Measurements from ENCODE around the gene LGR4. TPM values are rescaled to one million over a fixed set of nuclear protein-coding genes. Genes with fewer than 3 reads are reported as not detected.

LGR4 gene
- total RNA-seq, 2 donors from 2014 or later = 0.05 to 0.30 TPM

DNA sequence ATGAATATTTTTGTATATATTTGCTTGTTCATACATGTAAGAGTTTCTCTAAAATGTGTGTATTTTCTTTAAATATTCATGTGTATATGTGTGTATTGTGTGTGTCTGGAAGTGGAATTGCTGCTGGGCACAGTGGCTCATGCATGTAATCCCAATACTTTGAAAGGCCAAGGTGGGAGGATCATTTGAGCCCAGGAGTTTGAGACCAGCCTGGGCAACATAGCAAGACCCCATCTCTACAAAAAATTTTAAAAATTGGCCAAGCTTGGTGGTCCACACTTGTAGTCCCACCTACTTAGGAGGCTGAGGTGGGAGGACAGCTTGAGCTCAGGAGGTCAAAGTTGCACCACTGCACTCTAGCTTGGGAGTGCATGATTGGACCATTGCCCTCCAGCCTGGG lies 4.7 kb upstream of the LGR4 start:
- Mint-ChIP-seq H3K4me3 (no peak overlapping the region), H3K9me3 (no peaks in the 10 kb centered on the region), H3K27ac (no peak overlapping the region), H3K27me3 (ENCODE audit: low read depth) (peaks cover 13% of the 10 kb centered on the region), H3K4me1 (ENCODE audit: low read depth) (peaks cover 8% of the 10 kb centered on the region), H3K36me3 (ENCODE audit: insufficient read depth in 2 of 2) (peaks cover 3% of the 10 kb centered on the region in 2 donors)
- DNase-seq (no peak), ATAC-seq (replicated peaks in 1 of 2) (no peak)

DNA sequence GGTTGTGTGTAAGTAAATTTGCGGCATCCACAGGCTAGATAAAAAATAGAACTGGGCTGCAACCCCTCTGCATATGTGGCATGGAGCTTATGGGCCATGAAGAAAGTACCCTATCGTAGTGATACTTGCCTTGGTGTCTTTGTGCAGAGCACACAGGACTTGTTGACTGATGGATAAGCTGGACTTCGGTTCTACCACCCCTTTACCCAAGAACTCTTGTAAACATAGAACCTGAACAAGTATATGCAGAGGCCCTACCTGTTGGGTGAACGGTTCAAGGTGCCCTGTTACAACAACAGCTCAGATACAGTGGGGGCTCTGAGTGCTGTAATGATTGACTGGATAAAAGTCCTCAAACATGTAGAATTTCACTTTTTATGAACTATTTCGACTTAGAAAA lies 3.0 kb upstream of the LGR4 start:
- H3K4me1 Mint-ChIP-seq (ENCODE audit: low read depth) = peaks cover 17% of the 10 kb centered on the region
- no peak overlapping the region for H3K27ac Mint-ChIP-seq
- peaks cover 3% of the 10 kb centered on the region in 2 donors for H3K36me3 Mint-ChIP-seq (ENCODE audit: insufficient read depth in 2 of 2)
- H3K27me3 Mint-ChIP-seq (ENCODE audit: low read depth) = peaks cover 23% of the 10 kb centered on the region
- ATAC-seq (replicated peaks in 1 of 2) (no peak), DNase-seq (no peak)
- H3K9me3 Mint-ChIP-seq = no peaks in the 10 kb centered on the region
- H3K4me3 Mint-ChIP-seq = no peak overlapping the region

DNA sequence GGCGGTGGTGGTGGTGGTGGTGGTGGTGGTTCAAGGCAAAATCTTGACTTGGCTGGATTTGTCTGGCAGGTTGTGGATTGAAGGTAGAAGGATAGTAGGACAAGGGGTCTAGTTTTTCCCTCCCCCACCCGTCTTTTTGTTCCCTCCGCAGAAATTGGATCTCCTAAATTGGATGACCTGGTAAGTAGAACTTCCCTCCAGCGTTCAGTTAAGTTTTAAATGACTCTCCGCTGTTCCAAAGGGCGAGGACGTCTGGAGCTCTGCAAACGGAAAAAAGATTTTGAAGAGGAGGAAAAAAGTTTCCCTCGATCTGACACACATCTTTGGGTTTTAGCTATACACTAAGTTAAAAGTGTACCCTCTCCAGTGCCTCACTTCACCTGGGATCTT lies 422 bp upstream of the LGR4 start:
- Mint-ChIP-seq H3K27ac (no peak overlapping the region), H3K36me3 (ENCODE audit: insufficient read depth in 2 of 2) (peaks cover 3% of the 10 kb centered on the region in 2 donors), H3K4me3 (peak overlapping the region; percentile 90 to 96), H3K9me3 (no peaks in the 10 kb centered on the region), H3K4me1 (ENCODE audit: low read depth) (peaks cover 17% of the 10 kb centered on the region), H3K27me3 (ENCODE audit: low read depth) (peaks cover 48% of the 10 kb centered on the region)
- DNase-seq (no peak), ATAC-seq (replicated peaks in 1 of 2) (no peak)

DNA sequence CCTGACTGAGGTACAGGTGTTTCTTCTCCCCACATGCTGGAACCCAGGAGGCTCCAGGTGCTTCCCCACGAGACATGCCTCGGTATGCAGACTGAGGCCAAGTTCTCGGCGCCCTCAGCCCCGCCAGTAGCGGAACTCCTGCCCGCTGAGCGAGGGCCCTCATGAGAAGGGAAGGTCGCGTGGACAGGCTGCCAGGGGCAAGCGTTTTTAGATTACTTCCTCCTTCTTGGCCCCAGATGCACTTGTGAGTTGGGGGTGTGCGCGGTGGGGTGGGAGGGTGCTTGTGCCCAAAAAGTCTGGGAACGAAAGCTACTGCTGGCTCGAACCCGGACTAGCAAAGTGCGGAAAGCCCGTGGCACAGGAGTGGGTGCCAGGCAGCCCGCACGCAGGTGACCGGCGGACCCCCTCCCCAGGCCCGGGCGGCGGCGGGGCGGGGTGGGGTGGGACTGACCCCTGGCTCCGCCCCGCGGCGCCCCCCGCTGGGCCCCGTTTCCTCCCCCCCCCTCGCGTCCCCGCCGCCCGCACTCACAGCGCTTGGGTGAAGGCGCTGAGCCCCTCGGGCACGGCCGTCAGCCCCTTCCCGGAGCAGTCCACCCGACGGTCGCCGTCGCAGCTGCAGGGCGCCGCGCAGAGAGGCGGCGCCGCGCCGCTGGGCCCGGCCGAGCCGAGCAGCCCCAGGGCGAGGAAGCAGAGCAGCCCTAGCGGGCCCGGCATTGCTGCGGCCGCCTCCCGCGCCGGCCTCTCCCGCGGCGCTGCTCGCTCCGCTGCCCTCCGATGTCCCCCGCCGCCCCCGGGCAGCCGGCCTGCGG lies 797 bp downstream of the LGR4 start:
- H3K36me3 Mint-ChIP-seq (ENCODE audit: insufficient read depth in 2 of 2) = peaks cover 3% of the 10 kb centered on the region in 2 donors
- peak overlapping the region; percentile 77 to 78 for H3K4me3 Mint-ChIP-seq
- H3K27me3 Mint-ChIP-seq (ENCODE audit: low read depth) = peaks cover 53% of the 10 kb centered on the region
- H3K9me3 Mint-ChIP-seq = no peaks in the 10 kb centered on the region
- H3K4me1 Mint-ChIP-seq (ENCODE audit: low read depth) = peaks cover 17% of the 10 kb centered on the region
- H3K27ac Mint-ChIP-seq = no peak overlapping the region
- peak; percentile 70 to 74 for ATAC-seq (replicated peaks in 1 of 2)
- DNase-seq = peak; percentile 15 to 16

DNA sequence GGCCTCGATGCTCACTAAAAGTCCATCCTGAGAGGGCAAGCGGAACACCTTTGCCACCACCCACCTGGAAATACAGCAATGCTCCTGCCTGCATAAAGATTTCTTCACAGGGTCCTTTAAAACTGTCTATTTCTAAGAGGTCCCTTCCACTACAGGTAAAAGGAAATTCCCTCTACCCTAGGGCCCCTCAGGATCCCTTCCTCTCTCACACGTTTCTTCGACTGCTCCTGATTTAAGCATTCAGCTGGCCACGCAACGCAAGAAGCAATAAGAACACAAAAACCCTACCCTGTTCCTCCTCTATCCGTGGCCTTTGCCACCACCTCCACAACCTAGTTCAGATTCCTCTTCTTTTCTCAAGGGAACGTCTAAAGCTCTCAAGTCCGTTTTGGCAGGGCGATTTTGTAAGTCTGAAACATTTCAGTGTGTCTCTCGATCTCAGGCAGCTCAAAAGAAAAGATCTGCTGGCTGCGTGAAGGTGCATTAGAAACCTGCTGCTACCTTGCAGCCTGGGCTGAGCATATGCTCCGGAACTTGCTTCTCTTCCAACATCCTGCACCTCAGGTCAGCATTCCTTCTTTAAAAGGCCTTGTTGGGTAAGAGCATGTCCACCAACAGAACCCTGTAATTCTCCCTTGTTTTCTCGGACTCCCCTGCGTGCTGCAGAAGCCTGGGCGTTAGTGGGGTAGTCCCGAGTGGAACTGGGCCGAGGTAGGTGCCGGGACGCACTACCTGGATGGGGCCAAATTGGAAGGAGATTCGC lies 1.6 kb downstream of the LGR4 start:
- peak in 1 of 2 donors; percentile 2 for DNase-seq
- no peaks in the 10 kb centered on the region for H3K9me3 Mint-ChIP-seq
- peaks cover 17% of the 10 kb centered on the region for H3K4me1 Mint-ChIP-seq (ENCODE audit: low read depth)
- peaks cover 3% of the 10 kb centered on the region in 2 donors for H3K36me3 Mint-ChIP-seq (ENCODE audit: insufficient read depth in 2 of 2)
- no peak for ATAC-seq (replicated peaks in 1 of 2)
- H3K4me3 Mint-ChIP-seq = peak overlapping the region; percentile 77 to 78
- H3K27ac Mint-ChIP-seq = no peak overlapping the region
- peaks cover 53% of the 10 kb centered on the region for H3K27me3 Mint-ChIP-seq (ENCODE audit: low read depth)

DNA sequence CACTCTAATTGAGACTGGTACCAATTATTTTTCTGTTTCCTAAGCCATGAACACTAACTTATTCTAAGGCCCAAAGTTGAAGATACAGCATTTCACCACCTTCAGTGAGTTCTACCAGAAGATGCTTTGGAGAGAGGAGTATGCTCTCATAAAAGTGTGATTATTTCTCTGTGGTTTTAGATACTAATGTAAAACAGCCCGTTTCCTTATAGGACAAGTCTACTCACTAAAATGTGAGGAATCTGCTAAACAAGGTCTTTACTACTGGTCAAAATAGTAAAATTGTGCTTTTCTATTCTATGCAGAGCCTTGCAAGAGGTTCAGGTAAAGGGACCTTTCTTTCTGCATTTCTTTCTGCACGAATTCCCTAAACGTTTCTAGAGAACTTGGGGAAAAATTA lies 2.4 kb downstream of the LGR4 start:
- peaks cover 3% of the 10 kb centered on the region in 2 donors for H3K36me3 Mint-ChIP-seq (ENCODE audit: insufficient read depth in 2 of 2)
- H3K27ac Mint-ChIP-seq = no peak overlapping the region
- H3K9me3 Mint-ChIP-seq = no peaks in the 10 kb centered on the region
- no peak overlapping the region for H3K4me3 Mint-ChIP-seq
- peaks cover 17% of the 10 kb centered on the region for H3K4me1 Mint-ChIP-seq (ENCODE audit: low read depth)
- H3K27me3 Mint-ChIP-seq (ENCODE audit: low read depth) = peaks cover 53% of the 10 kb centered on the region
- no peak for ATAC-seq (replicated peaks in 1 of 2)
- DNase-seq = no peak

DNA sequence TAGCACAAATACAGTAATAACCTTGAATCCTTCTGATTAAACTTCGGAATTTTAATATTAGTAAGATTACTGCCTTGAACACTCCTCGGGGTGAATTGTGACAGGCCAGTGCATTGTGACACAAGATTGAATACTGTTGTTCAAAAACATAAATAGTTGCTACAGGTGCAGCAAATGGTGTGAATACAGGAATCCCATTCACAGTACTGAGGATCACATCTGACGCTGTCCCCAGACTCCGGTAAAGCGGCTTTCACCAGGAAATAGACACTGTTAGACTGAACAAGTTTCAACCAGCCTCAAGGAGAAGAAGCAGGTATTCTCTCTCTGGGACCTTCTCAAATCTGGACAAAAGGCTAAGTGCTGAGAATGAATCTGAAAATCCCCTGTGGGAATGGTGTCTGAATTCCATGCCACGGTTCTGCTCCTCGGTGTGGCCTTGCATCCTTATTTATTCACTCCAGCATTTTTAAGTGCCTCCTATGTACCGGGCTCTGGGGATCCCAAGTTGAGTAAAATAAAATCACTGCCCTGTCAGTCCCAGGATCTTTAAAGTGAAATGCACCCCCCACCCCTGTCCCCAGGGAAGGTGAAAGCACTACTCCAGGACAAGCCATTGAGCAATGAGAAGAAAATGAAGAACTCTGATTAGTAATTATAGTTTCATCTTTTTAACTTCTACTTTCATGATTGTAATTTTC lies 3.4 kb downstream of the LGR4 start:
- no peak overlapping the region for H3K27ac Mint-ChIP-seq
- ATAC-seq (replicated peaks in 1 of 2) (no peak), DNase-seq (no peak)
- peaks cover 17% of the 10 kb centered on the region for H3K4me1 Mint-ChIP-seq (ENCODE audit: low read depth)
- H3K9me3 Mint-ChIP-seq = no peaks in the 10 kb centered on the region
- no peak overlapping the region for H3K4me3 Mint-ChIP-seq
- H3K27me3 Mint-ChIP-seq (ENCODE audit: low read depth) = peaks cover 53% of the 10 kb centered on the region
- peaks cover 3% of the 10 kb centered on the region in 2 donors for H3K36me3 Mint-ChIP-seq (ENCODE audit: insufficient read depth in 2 of 2)

DNA sequence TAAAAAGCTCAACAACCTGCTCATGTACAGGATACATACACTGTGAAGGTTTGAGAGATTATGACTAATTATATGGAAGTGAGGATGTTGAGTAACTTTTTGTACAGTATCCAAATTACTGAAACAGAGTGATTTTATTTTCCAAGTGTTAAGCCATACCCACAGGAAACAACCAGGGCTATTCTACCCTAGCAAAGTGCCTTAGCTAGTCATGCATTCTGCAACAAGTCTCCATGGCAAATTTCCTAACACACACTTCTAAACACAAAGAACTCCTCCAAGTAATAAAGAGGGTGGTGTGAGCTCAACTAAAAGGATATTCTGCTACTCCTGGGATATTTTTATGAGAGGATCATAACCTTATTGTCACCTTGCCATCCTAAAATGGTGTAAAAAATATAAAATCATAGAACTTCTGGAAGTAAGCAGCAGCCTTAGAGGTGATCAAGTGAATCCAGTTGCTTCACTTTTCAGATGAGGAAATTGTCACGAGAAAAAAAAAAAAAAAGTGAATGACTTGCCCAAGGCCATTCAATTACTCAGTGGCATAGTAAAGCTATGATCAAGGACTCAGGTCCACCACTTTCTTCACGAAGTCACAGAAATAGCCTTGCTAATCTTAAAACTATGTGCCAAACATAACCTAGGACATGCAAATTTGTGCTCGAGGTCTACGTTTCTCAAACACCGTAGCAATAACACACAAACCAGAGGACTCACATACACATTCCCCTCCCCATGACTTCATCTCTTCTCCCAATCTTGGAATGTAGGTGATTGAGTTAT lies 4.2 kb downstream of the LGR4 start:
- DNase-seq (no peak), ATAC-seq (replicated peaks in 1 of 2) (no peak)
- Mint-ChIP-seq H3K9me3 (no peaks in the 10 kb centered on the region), H3K36me3 (ENCODE audit: insufficient read depth in 2 of 2) (peaks cover 3% of the 10 kb centered on the region in 2 donors), H3K27ac (no peak overlapping the region), H3K27me3 (ENCODE audit: low read depth) (peaks cover 51% of the 10 kb centered on the region), H3K4me1 (ENCODE audit: low read depth) (peaks cover 17% of the 10 kb centered on the region), H3K4me3 (no peak overlapping the region)

DNA sequence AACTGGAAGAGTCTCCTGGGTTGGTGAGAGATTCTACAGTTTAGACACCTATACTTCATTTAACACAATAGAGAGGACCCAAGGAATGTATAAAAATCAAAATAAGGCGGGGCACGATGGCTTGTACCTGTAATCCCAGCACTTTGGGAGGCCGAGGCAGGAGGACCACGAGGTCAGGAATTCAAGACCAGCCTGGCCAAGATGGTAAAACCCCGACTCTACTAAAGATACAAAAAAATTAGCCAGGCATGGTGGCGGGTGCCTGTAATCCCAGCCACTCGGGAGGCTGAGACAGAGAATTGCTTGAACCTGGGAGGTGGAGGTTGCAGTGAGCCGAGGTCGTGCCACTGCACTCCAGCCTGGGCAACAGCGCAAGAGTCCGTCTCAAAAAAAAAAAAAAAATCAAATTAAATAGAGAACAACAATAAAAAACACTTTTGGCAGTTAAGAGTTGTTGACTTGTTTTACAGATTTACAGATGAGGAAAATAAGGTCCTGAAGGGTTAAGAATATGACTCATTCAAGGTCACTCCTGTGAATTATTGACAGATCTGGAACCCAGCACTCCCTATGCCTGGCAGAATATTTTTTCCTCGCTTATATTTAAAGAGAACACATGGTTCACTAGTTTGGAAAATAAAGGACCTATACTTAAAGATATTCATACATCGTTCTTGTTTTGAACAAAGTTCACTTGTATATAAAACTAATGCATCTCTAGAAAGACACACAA lies 5.2 kb downstream of the LGR4 start:
- H3K4me3 Mint-ChIP-seq = no peak overlapping the region
- no peak for DNase-seq
- H3K27ac Mint-ChIP-seq = no peak overlapping the region
- H3K9me3 Mint-ChIP-seq = no peaks in the 10 kb centered on the region
- no peaks in the 10 kb centered on the region for H3K36me3 Mint-ChIP-seq (ENCODE audit: insufficient read depth in 2 of 2)
- ATAC-seq (replicated peaks in 1 of 2) = no peak
- peaks cover 40% of the 10 kb centered on the region for H3K27me3 Mint-ChIP-seq (ENCODE audit: low read depth)
- peaks cover 9% of the 10 kb centered on the region for H3K4me1 Mint-ChIP-seq (ENCODE audit: low read depth)

DNA sequence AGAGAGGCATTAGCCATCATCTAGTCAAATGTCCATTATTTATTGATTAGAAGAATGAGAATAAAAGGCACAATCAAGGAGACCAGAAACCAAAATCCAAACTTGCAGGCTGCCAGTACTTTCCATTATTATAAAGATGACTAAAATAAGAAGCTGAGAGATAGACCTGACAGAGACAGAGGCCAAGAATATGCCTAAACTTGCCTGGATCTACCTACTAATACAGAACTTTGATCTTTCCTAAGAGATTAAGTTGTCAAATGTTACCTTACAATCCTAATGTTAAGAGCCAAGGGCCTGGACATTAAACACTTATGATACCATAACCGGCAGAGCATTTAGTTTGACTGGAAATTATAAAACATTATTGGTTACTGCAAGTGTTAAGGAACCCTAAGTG lies 6.2 kb downstream of the LGR4 start:
- no peak for DNase-seq
- Mint-ChIP-seq H3K4me1 (ENCODE audit: low read depth) (peaks cover 7% of the 10 kb centered on the region), H3K4me3 (no peak overlapping the region), H3K36me3 (ENCODE audit: insufficient read depth in 2 of 2) (no peaks in the 10 kb centered on the region), H3K27ac (no peak overlapping the region), H3K27me3 (ENCODE audit: low read depth) (peaks cover 37% of the 10 kb centered on the region), H3K9me3 (no peaks in the 10 kb centered on the region)
- no peak for ATAC-seq (replicated peaks in 1 of 2)

DNA sequence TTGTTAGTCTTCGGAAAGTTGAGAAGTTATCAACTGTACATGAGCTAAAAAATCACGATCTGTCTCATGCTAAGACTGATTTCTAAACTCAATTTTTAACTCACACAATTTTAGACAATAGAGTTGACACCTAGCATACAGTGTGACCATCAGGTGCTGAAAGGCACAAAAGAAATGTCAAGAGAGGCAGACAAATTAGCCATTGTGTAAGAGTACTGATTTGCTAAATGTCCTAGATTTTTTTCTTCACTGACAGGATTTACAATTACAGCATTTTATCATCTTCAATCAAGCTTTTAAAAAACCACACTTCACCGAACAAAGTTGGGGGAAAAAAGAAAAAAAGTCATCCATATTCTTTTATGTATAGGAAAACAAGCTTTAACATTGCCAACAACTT lies 7.0 kb downstream of the LGR4 start:
- no peak for DNase-seq
- Mint-ChIP-seq H3K4me3 (no peak overlapping the region), H3K36me3 (ENCODE audit: insufficient read depth in 2 of 2) (no peaks in the 10 kb centered on the region), H3K9me3 (no peaks in the 10 kb centered on the region), H3K4me1 (ENCODE audit: low read depth) (no peaks in the 10 kb centered on the region), H3K27ac (no peak overlapping the region), H3K27me3 (ENCODE audit: low read depth) (peaks cover 30% of the 10 kb centered on the region)
- ATAC-seq (replicated peaks in 1 of 2) = no peak

DNA sequence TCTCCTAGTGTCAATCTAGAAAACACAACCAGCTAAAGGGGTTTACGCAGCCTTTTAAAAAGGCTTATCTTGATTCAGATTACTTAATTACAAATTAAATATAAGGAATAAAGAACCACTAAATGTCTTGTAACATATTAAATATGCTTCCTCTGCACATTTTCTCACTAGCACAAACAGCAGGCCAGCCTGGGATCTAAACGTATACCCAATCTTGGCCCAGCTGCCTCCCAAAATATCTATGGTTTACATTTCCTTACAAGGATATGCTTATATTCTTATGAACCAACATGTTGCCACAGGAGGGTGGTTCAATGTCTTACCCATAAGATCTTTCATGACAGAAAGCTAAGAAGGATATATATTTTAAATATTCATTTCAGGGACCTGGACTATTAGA lies 7.7 kb downstream of the LGR4 start:
- H3K27me3 Mint-ChIP-seq (ENCODE audit: low read depth) = peaks cover 23% of the 10 kb centered on the region
- no peak overlapping the region for H3K4me3 Mint-ChIP-seq
- no peaks in the 10 kb centered on the region for H3K36me3 Mint-ChIP-seq (ENCODE audit: insufficient read depth in 2 of 2)
- no peaks in the 10 kb centered on the region for H3K4me1 Mint-ChIP-seq (ENCODE audit: low read depth)
- no peaks in the 10 kb centered on the region for H3K9me3 Mint-ChIP-seq
- no peak overlapping the region for H3K27ac Mint-ChIP-seq
- DNase-seq (no peak), ATAC-seq (replicated peaks in 1 of 2) (no peak)

All from activated T-cell treated with anti-CD3 and anti-CD28 coated beads, Interleukin-2, amount 50 U/mL, for 72 hours (primary cell).